GM13976 (cell line): ENCODE measurements around the gene ATXN10.

Experiments used
- DNase-seq: peaks from one replicate; pipeline ENCODE4 v3.0.0; 2012; ENCODE audit warnings: low spot score
- CTCF ChIP-seq: IDR thresholded peaks from 2 replicates; pipeline ENCODE4 v1.5.1; 2012; ENCODE audit warnings: borderline replicate concordance, mild to moderate bottlenecking; ENCODE audit not compliant: insufficient read depth; ENCODE audit errors: extremely low read depth, missing control alignments, control extremely low read depth
- in situ Hi-C: fragments of 300-500 bp; cut with MboI; formaldehyde crosslinking; loops from one replicate; pipeline ENCODE4 v1.12.0; 2022; ENCODE audit warnings: low sequenced_read_pairs, mixed read lengths, inconsistent platforms; ENCODE audit not compliant: unreplicated experiment

ATXN10 gene

GRCh38 chr22:45754822-45755221 is 83.2 kb downstream of the ATXN10 start:
- in situ Hi-C loops = no loop called here
- TF ChIP-seq CTCF = no peak
- DNase-seq = no peak

- DNase-seq = no peak
- in situ Hi-C loops = no loop called here
- TF ChIP-seq CTCF = no peak
Measured at GRCh38 chr22:45756558-45756957, 84.9 kb downstream of the ATXN10 start.

- in situ Hi-C loops = no loop called here
- no peak for TF ChIP-seq CTCF
- no peak for DNase-seq
Measured at GRCh38 chr22:45757068-45757467, 85.4 kb downstream of the ATXN10 start.

- no peak for TF ChIP-seq CTCF
- no peak for DNase-seq
- in situ Hi-C loops = no loop called here
Measured at GRCh38 chr22:45757936-45758335, 86.3 kb downstream of the ATXN10 start.

GRCh38 chr22:45758603-45759002 is 87.0 kb downstream of the ATXN10 start:
- TF ChIP-seq CTCF = no peak
- no peak for DNase-seq
- in situ Hi-C loops = no loop called here

GRCh38 chr22:45760682-45761081 is 89.0 kb downstream of the ATXN10 start:
- DNase-seq = no peak
- in situ Hi-C loops = no loop called here
- no peak for TF ChIP-seq CTCF

GRCh38 chr22:45762545-45763235 is 91.1 kb downstream of the ATXN10 start:
- no peak for TF ChIP-seq CTCF
- in situ Hi-C loops = no loop called here

More at GRCh38 chr22:45762545-45763235, 91.1 kb downstream of the ATXN10 start:
- DNase-seq = no peak
